GM21786 (cell line): ENCODE data around the gene IL16.

Experiments
- ATAC-seq: cut with Tn5 transposase; IDR thresholded peaks from one replicate; pipeline ENCODE4 v1.9.1; 2021; ENCODE audit not compliant: unreplicated experiment

Gene IL16

DNA sequence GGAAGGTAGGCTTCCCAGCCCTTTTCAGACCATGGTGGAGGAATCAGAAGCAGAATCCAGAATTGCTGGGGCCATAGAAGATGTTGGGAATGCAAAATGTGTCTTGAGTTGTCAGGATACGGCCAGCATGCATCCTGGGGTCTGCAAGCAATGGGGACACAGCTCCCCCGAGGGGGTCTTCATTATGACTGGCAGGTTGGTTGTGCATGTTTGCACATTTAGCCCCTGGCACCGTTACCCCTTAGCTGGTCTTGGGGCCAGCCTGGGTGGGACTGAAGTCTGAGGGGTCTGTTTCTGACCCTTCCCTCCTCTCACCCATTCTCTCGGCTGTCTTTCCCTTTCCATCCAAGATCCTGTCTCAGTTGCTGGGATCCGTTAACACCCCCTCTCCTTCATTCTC is 76.5 kb downstream of the IL16 start:
- ATAC-seq, result no peak

DNA sequence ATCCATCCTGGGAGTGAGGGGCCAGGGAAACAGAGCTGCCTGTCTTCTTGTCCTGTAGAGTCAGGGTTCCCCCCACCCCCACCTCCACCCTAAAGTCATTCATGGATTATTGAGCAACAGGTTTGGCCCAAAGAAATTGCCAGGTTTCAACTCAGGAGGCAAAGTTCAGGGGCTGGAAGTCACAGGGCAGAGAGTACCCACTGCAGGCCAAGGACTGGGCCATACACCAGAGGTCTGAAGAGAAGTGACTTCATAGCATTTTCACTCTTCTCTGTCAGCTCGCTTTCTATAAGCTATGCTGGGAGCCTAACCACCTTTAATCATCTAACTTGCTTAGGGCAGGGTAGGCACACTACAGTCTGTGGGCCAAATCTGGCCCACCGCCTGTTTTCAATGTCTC is 77.2 kb downstream of the IL16 start:
- no peak for ATAC-seq

DNA sequence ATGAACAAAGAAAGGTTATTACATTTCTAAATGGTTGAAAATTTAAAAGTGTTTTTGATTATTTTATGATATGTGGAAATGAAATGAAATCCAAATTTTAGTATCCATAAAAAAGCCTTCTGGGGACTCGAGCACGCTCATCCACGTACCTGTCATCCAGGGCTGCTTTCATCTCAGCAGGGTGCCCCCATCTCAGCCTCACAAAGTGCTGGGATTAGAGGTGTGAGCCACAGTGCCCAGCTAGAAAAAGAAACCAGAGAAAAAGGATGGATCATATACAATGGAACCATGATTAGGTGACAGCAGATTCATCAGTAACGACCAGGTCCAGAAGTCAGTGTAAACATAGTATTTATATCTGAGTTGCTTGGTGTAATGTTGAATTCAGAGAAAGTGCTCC is 77.6 kb downstream of the IL16 start:
- ATAC-seq, result no peak

DNA sequence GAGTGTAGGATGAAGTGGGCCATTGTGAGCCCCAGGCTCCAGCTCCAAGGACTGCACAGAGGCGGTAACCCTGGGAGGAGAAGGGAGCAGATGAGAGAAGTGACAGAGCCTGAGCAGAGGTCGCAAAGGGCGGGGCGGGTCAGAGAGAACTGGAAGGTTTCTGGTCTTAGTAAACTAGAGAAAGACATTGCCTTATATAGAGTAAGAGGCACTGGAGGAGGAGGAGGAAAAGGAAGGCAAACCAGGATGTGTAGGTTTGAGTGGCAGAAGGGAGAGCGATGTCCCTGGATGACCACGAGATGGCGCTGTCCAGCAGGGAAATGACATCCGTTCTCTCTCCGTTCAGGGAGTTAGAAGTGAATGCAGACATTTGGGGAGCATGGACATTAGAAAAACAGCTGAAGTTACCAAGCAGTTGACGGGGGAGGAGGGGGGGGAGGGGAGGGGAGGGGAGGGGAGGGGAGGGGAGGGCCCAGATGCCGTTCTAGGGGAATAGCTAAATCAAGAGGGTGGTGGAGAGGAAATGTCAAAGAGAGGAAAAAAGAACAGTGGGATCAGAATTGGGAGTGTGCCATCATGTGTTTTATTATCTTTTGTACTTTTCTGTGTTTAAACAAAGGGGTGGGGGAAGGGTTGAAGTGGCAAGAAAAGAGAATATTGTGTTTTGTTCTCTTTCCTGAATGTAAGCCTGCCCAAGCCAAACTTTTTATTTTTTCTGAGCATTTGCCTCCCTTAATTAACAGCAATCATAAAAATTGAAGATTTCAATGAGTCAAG is 78.4 kb downstream of the IL16 start:
- peak; percentile 81 for ATAC-seq

DNA sequence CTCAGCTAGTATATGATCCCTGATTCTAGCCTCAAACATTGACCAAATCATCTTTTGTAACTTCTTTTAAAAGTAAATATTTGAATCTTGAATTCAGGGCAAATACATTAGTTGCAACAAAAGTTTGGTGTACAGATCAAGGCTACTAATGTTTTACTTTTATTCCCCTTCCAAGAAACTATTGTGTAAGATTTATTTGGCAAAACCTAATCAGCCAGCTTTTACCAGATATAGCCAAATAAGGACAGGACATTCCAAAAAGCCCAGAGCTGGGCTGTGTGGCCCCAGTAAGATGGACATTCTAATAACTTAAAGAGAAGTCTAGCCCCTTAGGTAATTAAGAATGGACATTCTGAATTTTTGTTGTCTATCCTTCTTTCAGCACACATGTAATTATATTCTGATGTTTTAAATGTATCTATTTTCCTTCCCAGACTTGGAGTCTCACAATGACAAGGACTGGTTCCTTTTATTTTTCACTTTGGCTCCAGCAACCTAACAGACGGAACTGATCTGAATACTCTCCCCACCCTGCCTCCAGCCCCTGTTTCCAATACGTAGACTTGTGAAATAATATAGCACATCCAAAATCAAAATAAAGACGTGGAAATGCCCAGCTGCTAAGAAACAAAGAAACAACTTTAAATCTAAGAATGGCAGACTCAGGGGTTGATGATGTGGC is 79.2 kb downstream of the IL16 start:
- ATAC-seq, result no peak

DNA sequence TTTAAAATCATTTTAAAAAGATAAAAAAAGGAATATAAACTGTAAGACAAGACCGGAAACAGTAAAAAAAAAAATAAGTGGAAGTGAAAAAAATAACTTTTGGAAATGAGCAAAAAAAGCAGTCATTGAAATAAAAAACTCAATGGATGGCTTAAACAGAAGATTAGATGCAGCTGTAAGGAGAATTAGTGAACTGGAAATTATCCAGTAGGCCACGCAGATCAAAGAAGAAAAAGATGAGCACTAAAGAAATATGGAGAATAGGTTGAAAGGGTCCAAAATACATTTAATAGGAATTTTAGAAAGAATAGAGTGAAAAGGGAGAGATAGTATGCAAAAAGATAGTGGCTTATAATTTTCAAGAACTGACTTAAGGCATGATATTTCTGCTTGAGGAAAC is 80.3 kb downstream of the IL16 start:
- no peak for ATAC-seq

DNA sequence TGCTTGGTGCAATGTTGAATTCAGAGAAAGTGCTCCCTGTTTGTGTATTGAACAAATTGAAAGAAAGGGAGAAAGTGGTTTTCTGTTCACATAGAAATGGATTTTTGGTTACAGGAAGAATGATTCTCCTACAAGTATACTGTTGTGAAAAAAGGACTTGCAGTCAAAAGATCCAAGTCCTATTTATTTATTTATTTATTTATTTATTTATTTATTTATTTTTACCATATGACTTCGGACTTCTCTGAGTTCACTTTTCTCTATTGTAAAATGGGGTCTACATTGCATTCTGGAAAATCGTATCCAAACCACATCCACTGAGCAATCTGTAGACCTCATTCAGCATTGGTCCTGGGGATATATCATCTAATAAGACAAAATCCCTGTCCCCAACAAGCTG is 81.2 kb downstream of the IL16 start:
- no peak for ATAC-seq

DNA sequence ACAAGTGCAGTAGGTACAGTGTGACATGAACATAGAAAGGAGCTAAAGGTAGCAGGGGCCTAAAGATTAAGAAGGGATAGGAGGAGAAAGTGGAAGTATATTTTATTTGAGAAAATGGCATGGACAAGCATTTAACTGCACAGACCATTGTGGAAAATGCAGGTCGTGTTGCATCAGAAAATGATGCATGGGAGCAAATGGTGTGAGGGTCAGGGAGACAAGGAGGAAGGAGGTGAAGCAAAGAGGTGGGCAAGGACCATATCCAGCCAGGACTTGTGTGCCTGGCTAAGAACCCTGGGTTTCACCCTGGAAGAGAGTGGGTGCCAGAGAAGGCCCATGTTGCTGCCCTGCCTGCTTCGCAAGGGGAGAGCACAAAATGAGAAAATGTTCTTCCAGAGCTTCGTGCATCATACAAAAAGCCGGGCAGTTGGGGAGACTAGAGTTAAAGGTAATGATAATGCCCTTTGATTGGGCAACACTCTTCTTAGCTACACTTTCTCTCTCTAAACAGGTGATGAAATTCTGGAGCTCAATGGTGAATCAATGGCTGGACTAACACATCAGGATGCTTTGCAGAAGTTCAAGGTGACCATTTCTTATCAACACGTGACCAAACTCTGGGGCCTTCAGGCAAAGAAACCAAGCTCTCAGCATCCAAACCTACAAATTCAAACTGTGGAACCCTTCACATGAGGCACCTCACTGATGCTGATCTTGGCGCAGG is 81.8 kb downstream of the IL16 start:
- ATAC-seq, result no peak

DNA sequence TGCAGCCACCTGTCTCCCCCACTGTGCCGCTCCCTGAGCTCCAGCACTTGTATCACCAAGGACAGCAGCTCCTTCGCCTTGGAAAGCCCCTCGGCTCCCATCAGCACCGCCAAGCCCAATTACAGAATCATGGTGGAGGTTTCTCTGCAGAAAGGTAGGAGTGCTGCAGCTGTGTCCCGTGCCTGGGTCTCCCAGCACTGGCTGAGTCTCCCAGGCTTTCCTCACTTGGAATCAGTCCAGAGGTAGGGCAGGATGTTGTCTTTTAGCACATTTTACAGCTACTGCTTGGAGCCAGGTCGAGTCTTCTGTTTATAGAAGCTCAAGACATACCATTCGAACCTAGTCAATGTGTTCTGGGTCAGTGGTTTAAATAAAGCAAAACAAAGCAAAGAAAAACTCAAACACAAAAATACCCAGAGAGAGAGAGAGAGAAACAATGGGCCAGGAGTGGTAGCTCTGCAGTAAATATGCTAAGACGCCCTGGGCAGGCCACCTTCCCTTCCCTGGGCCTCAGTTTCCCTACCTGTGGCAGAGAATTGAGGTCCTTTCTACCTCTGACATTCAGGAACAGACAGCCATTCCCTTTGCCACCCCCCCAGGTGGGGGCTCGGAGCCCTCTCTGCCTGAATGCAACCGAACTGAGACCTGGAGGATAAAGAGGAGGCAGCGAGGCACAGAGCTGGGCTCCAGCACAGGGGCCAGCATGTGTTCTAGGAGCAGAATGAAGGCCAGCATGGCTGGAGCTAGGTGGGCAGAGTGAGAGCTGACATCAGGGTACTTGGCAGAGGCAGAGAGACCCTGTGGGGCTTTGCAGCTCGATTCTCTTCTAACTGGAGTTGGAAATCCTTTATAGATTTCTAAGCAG is 83.2 kb downstream of the IL16 start:
- no peak for ATAC-seq

DNA sequence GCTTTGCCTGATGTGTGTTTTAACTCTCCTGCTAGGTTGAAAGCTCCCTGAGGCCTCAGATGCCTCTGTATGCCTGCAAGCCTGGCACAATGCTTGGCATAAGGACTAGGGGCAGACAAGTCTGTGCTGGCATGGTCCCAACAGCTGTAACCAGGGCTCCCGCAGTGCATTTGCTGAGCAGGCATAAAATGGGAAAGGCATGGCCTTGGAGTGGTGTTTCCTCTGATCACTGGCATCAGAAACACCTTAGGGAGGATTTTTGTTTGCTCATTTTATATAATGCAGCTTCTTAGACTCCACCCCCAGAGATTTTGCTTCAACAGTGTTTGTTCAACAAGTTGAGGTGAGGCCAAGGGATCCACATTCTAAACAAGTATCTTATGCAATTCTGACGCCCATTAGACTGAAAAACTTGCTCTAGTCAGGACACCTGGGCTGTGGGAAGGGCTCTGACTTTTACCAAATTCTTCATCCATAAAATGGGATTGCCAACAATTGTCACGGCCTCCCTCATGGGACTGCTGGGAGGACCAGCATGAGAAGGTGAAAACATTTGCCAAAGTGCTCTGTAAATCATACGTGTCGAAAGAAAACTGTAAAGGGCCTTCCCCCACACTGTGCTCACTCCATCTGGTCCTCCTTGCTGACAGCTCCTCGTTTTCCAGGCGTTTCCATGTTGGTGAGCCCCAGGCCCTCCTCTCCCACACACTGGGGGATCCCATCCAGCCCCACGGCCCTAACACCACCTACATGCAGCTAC is 84.2 kb downstream of the IL16 start:
- no peak for ATAC-seq

DNA sequence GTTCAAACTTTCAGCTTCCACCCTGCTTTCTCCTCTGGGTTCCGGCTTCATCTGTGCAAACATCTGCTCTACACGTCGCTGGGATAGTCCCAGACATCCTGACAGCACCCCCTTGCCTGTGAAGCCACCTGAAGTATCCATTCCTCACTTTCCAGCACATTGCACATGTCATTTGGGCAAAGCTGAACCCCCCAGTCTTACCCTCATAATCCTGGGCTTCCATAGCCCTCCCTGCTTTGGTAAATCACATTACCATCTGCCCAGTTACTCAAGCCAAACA is 84.7 kb downstream of the IL16 start:
- ATAC-seq, result no peak

DNA sequence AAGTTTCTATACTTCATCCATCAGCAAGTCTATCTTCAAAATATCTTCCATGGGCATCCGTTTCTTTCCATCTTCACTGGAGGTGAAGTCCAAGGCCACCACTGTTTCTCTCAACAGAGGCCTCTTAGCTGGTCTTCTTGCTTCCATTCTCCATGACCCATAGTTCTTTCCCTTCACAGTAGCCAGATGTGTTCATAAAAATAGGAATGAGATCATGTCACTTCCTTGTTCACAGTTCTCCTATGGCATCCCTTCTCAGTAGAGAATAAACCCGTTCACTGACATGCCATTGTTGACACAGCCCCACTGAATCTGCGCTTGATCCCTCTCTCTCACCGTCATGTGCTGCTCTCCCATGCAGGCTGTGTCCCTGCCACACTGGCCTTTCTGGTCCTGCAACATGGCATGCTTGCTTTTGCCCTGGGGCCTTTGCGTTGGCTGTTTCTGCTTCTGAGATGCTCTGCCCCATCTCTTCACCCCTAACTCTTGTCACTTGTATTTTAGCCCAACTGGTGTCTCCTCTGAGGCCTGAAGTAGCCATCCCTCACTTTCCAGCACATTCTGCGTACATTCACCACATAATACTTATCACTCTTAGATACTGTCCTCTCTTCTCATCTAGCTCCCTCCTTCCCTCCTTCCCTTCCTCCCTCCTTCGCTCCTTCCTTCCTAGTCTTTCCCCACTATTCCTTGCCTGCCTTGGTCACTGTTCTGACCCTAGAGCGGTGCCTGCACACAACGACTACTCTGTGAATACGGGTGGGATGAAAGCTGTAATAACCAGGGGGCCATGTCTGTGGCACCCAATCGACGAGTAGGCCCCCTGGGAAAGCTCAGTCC is 85.3 kb downstream of the IL16 start:
- no peak for ATAC-seq

DNA sequence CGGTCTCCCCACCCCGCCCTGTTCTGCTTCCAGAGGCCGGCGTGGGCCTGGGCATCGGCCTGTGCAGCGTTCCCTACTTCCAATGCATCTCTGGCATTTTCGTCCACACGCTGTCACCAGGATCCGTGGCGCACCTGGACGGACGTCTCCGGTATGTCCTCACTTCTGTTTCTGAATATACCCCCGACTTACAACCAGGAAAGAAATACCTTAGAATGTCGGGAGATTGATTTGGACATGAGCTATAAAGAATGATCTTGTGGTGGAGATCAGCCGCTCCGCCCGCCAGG is 85.9 kb downstream of the IL16 start:
- ATAC-seq, result no peak

DNA sequence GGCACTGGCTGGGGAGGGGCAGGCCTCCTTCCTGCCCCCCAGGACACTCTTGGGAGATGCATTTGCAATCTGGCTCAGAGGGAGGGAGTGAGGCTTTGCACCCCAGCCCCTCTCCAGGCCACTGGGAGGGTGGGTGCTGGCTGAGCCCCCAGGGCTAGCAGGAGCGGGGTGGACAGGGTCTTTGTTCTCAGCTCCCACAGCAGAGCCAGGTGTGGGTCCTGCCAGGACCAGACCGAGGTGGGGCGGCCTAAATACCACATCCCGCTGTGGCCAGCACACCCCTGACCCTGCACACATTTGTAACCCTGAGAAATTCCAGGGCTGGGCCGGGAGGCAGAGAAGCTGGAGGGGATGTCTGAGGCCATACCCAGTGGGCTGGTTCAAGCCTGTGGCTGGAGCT is 86.2 kb downstream of the IL16 start:
- ATAC-seq, result no peak

DNA sequence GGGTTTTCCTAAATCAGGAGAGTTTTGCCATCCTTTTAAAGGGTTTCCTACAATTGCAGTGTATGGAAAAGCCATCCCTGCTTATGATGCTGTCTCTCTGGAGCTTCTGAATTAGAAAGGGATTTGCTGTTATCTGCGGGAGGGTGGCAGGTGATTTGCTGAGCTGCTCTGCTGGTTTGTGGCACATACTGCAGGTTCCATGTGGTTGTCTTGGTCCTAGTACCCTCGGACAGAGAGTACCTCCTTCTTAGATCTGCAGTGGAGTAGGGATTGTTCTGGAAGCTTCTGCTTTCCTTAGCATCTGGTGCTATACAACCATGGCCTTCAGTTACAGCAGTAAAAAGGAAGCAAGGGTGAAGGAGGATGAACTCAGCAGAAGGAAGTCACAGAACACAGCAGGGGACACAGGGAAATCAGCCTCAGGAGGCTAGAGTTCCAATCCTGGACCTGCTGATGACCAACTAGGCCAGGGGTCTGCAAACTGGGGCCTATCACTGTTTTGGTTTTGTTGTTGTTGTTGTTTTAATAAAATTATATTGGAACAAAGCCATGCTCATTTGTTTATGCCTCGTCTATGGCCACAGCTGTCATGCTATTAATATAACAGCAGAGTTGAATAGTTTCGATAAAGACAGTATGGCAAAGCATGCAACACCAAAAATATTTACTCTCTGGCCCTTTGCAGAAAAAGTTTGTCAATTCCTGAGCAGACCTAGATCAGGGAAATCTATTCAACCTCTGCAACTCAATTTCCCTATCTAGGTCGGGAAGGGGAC is 87.8 kb downstream of the IL16 start:
- no peak for ATAC-seq

DNA sequence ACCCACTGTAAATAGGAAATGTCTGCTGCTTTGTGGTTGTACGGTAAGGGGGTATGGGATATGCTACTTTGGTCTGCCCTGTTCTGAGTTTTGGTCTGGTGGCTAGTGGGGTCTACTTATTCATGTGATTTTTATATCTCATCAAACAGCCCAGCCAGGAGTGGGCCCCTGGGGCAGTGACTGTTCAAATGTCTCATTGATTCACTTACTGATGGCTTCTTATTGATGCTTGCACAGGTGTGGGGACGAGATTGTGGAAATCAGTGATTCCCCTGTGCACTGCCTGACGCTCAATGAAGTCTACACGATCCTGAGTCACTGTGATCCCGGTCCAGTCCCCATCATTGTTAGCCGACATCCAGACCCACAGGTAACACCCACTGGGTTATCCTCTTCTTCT is 88.8 kb downstream of the IL16 start:
- ATAC-seq, result no peak

DNA sequence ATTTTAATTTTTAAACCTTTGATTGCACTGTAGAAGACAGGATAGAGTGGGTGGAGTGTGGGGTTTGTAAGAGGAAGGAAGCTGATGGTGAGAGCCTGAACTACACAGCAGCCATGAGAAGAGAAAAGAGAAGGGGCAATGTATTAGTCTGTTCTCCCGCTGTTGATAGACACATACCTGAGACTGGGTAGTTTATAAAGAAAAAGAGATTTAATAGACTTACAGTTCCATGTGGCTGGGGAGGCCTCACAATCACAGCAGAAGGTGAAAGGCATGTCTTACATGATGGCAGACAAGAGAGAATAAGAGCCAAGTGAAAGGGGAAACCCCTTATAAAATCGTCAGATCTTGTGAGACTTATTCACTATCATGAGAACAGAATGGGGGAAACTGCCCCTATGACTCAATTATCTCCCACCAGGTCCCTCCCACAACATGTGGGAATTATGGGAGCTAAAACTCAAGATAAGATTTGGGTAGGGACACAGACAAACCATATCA is 90.0 kb downstream of the IL16 start:
- no peak for ATAC-seq

DNA sequence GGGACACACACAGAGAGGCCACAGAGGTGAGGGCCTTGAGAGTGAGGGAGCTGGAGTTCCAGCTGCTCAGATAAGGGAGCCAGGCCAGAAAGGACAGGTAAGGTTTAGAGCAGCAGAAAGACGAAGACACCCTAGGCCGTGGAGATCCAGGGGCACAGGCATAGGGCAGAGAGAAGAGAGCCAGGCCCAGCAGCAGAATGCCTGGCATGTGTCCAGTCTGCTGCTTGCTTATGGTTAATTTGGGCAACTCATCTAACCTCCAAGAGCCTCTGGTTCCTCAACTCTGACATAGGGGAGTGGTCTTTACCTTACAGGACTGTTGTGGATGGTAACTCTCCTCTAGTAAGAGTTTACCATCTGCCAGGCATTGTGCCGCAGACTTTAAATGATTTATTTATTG is 91.4 kb downstream of the IL16 start:
- ATAC-seq, result no peak

DNA sequence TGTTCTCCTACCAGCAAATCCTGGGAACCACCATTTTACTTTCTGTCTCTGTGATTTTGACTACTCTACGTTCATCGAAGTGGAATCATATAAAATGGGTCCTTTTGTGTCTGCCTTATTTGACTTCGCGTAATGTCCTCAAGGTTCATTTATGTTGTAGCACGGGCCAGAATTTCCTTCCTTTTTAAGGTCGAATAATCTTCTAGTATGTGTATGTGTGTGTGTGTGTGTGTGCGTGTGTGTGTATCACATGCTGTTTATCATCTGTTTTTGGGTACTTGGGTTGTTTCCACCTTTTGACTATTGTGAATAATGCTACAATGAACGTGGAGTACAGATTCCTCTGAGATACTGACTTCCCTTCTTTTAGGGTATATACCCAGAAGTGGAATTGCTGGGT is 91.9 kb downstream of the IL16 start:
- ATAC-seq, result no peak
